DMS 273 (cell line): ENCODE results near the gene TDRD9.

ENCODE experiments used
- DNase-seq: peaks from one replicate; lab custom pipeline; 2025; ENCODE audit not compliant: unreplicated experiment; lab: John Stamatoyannopoulos, UW

Gene TDRD9

GRCh38 chr14:104069541-104069940 is 141.3 kb downstream of the TDRD9 start:
- no peak for DNase-seq

DNA sequence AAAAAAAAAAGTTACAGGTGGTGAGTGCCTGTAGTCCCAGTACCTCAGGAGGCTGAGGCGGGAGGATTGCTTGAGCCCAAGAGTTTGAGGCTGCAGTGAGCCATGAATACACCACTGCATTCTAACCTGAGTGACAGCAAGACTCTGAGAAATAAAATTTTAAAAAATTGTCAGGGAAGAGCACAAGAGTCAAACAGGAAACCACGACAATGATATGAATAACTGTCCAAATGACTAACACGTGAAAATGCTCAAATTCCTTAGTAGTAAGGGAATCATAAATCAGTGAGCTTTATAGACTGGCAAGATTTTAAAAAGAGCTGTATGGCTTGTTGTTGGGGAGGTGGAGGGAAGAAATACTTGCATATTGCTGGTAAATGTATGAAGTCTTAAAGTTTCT is 144.3 kb downstream of the TDRD9 start:
- no peak for DNase-seq

DNA sequence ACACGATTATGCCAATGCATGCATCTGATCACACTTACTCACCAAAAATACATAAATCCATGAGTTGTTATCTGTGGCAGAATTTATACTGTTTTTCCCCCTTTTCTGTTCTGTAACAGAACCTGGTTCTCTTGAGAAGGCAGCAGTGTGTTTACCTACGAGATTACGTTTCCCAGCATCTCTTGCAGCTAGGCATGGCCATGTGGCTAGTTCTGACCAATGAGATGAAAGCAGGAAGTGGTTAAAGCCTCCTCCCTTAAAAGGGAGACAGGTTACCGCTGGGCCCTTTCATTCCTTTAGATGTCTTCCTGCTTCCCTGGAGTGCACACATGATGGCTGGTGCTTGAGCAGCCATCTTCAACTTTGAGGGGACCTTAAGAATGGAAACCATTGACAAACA is 145.5 kb downstream of the TDRD9 start:
- DNase-seq = no peak

- DNase-seq = peak; percentile 59
Measured at GRCh38 chr14:104075530-104076151, 147.4 kb downstream of the TDRD9 start.

GRCh38 chr14:104076743-104077142 is 148.5 kb downstream of the TDRD9 start:
- no peak for DNase-seq

DNA sequence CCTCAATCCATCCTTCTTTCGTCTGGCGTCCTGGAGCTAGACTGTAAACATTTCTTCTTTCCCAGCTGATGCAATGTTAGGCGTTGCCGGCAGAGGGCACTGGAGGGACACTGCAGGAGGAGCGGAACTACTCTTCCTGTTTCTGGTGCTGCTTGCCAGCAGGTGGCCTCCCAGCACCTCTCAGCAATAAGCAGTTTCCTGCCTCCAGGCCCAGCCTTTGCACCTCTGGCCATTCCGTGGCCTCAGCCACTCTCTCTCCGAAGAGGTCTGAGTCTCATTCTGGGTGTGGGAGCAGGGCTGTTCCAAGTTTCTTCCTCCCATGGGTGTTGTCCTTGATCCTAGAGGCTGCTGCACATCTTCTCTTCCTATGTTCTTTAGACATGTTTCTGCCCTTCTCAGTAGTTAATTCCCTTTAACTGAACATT is 149.8 kb downstream of the TDRD9 start:
- DNase-seq = peak; percentile 96

DNA sequence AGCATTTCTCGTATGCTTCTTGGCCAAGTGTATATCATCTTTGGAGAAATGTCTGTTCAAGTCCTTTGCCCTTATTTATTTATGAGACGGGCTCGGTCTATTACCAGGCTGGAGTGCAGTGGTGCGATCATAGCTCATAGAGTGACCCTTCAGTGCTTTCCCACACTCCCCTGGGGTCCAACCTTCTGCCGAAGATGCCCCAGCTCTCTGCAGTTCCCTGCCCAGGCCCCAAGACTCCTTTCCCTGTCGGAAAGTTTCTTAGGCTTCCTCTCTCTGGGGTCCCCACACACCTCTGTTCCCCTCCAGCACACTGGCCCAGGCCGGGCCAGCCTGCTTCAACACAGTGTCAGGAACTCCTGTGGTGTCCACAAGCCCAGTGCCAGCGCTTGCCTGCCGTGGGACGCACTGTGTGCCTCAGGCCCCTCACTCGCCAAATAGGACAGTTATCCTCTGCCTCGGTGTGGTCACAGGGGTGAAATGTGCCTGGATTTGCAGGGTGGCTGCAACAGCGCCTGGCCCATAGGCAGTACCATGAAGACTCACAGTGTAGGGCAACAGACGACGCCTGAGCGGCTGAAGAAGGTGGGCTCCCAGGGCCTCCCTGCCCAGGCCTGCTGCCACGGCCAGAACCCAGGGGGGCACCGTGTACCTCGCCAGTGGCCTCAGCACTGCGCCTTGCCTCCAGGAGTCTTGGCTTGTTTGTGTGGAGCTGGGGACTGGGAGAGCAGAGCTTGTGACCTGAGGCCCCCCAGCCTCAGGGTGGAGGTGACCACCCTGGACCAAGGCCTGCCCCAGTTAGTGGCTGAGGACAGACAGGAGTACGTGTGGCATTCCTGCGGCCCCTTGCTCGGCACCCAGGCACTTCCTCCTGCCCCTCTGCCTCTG is 152.4 kb downstream of the TDRD9 start:
- no peak for DNase-seq

GRCh38 chr14:104081261-104081835 is 153.1 kb downstream of the TDRD9 start:
- DNase-seq = no peak

GRCh38 chr14:104081951-104082464 is 153.8 kb downstream of the TDRD9 start:
- DNase-seq = no peak

DNA sequence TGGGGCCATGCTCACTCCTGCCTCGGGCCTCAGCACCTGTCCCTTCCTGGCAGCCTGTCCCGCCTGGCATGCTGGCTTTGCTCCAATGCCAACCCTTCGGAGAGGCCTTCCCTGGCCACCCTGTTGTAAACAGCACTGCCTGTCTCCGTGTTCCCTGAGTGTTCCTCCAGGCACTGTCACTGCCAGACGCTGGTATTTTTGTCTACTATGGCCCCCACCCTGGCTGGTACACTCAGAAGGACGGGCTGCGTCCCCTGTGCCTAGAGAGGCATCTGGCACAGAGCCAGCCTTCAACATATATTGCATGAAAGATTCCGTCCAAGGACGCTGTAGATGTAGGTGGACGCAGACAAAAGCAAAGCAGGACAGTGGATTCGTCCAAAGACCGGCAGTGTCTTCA is 154.6 kb downstream of the TDRD9 start:
- DNase-seq = no peak

DNA sequence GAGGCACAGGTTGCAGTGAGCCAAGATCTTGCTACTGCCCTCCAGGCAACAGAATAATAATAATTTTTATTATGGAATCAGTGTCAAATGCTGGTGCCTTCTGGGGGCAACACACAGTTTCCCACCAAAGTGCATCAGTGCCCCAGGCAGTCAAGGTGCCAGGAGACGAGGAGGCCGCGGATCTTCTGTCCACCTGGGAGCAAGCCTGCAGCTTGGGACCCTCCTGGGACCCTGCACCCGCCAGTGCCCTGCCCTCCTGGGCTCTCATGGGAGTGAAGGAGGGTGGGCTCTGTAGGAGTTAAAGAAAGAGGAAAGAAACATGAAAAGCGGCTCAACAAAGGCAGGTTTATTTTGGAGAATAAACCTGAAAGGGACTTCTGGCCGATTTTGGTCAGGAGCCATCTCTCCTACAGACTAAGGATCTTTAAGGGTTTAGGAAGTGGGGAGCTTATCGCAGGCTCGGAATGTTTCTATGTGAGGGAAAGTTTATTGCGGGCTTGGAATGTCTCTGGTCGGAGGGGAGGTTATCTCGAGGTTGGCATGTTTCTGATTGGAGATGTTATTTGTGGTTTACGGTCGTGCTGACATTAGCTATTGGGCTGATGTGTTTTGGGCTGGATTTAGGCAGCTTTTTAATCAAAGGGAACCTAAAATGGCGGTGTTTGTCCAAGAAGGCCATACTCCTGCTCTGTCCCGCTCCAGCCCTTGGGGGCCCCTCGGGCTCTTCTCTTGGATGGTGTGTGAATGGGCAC is 156.2 kb downstream of the TDRD9 start:
- no peak for DNase-seq

DNA sequence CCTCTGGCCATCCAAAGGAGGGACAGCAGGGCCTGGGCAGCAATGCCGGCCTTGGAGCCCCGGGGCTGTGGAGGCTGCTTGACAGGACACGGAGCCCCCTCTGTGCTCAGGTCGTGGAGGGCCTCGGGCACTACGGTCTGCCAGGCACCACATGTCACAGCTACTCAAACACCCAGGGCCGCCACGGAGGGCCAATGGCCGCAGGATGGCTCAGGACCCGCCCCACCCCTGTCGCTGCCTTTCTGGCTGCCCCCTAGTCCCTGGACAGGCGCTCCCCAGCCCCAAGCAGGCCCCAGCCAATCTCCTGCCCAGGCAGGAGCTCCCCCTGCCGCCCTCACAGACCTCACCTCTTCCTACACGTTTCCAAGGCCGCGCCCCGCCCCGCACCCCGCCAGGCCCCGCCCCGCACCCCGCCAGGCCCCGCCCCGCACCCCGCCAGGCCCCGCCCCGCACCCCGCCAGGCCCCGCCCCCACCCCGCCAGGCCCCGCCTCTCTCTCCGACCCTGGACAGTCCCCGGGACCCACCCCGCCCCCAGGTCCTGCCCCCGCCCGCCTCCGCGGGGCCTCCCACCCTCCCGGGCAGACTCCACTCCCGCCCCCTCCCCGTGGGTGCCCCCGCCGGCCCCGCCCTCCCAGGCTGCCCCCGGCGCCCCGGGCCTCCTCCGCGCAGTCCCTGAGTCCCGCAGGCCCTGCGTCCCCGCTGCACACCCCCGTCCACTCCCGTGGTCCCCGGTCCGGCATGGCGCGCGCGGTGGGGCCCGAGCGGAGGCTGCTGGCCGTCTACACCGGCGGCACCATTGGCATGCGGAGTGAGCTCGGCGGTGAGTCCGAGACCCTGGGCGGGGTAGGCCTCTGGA is 157.0 kb downstream of the TDRD9 start, which contains the start of gene ASPG:
TSS of gene ASPG (plus strand) at position 669 of the 857 bp plus-strand sequence. CDS start at position 740, 71 bp downstream.
- DNase-seq = no peak

- DNase-seq = no peak
Measured at GRCh38 chr14:104085889-104086201, 157.6 kb downstream of the TDRD9 start.

- no peak for DNase-seq
Measured at GRCh38 chr14:104086210-104086660, 158.0 kb downstream of the TDRD9 start.

DNA sequence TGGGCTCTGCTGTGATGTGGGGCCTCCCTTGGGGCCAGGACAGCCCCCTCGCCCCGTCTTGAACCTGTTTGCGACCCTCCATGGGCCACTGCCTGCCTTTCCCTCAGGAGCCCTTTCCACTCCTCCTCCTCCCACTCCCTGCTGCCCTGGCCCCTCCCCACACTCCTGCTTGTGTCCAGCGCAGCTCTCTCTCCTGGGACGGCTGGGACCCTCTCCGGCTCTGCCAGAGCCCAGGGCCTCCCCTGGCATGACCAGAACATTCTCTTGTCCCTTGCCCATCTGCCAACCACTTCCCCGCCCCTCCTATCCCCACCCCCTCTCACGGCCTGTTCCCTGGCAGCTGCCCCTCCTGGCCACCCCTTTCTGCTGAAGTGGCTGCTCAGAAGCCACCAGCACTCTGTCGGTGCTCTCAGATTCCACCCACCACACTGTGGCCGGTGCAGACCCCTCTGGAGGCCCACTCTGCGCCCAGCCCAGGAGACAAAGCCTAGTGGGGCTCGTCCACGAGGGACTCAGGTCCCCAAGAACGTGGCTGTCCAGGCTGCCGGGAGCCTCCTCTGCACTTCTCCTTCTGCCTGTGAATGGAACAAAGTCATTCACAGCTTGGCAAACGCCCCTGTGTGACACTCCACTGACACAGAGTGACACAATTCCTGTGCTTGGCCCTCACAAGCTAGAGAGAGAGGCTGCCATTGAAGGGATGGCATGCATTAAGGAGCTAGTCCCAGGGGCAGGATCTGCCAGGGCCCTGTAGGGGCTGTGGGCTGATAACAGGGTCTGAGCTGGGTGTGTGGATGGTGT is 158.6 kb downstream of the TDRD9 start:
- DNase-seq = no peak

DNA sequence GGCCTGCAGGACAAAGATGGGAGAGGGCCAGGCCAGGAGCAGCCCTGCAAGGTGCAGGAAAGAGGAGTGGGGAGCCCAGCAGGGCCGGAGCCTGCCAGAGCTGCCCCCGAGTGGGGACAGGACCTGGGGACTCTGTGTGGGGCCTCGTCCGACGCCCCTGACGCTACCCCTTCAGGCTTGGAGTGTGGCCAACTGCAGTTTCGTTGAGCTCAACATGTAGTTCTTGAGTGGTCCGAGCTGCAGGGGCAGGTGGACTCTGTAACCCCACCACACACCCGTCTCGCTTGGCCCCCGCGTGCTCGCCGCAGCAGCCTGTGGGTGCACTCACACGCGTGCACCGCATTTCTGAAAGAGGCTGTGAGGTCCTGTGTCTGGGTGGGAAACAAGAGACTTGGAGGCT is 159.2 kb downstream of the TDRD9 start:
- DNase-seq = no peak

DNA sequence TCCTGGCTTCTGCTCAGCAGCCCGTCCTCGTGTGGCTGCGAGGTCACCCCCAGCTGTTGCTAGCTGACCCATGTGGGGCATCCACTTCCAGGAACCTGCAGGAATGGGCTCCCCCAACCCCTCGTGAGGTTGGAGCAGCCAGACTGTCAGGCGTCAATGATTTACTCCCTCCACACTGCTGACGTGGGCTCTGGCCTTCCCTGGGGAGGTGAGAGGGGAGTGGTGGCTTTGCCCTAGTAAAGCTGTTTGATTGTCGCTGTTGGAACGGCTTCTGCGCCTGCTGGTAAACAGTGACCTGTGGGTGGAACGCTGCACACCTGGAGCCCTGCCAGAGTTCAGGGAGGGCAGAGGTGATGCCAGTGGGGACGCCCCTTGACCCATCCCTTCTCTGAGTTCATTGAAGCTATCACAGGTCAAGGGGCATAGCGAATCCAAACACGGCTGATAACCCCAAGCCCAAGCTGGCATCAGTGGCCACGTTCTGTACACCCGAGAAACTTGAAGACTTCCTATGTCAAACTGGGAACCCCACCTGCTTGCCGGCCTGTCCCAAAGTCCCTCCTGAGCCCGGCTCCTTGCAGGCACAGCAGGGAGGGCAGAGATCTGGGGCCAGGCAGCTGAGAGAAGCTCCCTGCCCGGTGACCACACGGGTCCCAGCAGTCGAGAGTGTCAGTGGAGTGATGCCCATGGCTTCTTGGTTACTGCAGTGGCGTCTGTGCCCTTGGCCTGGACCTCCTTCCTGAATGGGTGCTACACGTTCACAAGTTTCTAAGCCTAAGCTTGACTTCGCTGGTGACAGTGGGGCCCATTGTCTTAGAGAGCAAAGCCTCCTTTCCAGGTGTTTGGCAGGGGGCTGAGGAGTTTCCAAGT is 160.0 kb downstream of the TDRD9 start:
- no peak for DNase-seq

DNA sequence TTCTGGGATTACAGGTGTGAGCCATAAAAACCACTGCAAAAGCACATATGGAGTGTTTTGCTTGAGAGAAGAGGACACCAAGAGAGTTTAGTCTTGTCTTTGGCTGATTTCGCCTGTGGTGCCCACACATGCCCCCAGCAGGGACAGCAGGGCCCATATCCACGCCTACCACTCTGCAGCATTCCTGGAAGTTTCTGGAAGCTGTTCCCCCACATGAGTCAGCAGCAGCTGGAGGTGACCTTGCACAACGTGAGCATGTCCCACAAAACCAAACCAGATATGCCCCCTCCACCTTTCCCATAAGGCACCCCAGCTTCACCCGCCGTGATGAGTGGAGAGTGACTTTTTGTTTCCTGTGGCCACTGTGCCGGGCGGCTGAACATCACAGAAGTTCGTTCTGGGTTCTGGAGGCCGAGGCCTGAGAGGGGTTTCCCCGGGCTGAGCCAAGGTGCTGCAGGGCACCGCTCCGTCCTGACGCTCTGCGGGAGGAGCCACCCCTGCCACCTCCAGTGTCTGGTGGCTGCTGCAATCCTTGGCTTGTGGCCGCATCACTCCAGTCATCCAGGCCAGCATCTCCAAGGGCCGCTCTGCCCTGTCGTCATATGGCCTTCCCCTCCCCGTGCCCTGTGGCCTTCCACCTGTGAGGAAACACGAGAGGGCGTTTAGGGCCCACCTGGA is 162.0 kb downstream of the TDRD9 start:
- DNase-seq = no peak
